Esophagus muscularis mucosa (tissue), 4 donors: ENCODE results near the gene MVB12B. TPM values are rescaled to one million over a fixed set of nuclear protein-coding genes. Genes with fewer than 3 reads are reported as not detected.

Source experiments
- DNase-seq: peaks from one replicate; pipeline ENCODE4 v3.0.0-alpha.2; 2017; ENCODE audit errors: extremely low spot score
- H3K27ac ChIP-seq, 4 donors: fragments of 200-600 bp; sonication (generic); replicated peaks in 1 of 4; 1 replicate in 3 of 4; 2 replicates in 1 of 4; pipeline ENCODE4 v1.5.1; 2016 to 2019; ENCODE audit warnings: mild to moderate bottlenecking in 1 of 4
- H3K27me3 ChIP-seq, 4 donors: fragments of 200-600 bp; sonication (generic); one replicate each; pipeline versions ENCODE4 v1.5.1 to v1.6.0; 2016 to 2019
- H3K36me3 ChIP-seq, 4 donors: fragments of 200-600 bp; sonication (generic); one replicate each; pipeline ENCODE4 v1.5.1; 2016 to 2019
- H3K4me1 ChIP-seq, 4 donors: fragments of 200-600 bp; sonication (generic); one replicate each; pipeline ENCODE4 v1.5.1; 2016 to 2019
- H3K4me3 ChIP-seq, 4 donors: fragments of 200-600 bp; sonication (generic); 1 replicate in 2 of 4; 2 replicates in 2 of 4; pipeline ENCODE4 v1.5.1; 2016 to 2019; ENCODE audit warnings: mild to moderate bottlenecking in 4 of 4, moderate library complexity in 1 of 4
- H3K9me3 ChIP-seq, 4 donors: fragments of 200-600 bp; sonication (generic); 1 replicate in 3 of 4; 2 replicates in 1 of 4; pipeline ENCODE4 v1.5.1; 2016 to 2019
- CTCF ChIP-seq, 3 experiments: fragments of 200-600 bp in 2 of 3; fragments of 450-650 bp in 1 of 3; sonication (generic) in 2 of 3; IDR thresholded peaks; one replicate each; pipeline ENCODE4 v1.5.1; 2017 to 2019; ENCODE audit warnings: antibody characterized with exemption in 3 of 3, mild to moderate bottlenecking in 2 of 3, moderate library complexity in 1 of 3
- EP300 ChIP-seq: sonication (generic); formaldehyde crosslinking; IDR thresholded peaks from one replicate; pipeline ENCODE4 v1.6.1; 2017; ENCODE audit warnings: antibody characterized with exemption
- POLR2A ChIP-seq: fragments of 450-650 bp; IDR thresholded peaks from one replicate; pipeline ENCODE4 v1.6.1; 2017; ENCODE audit warnings: antibody characterized with exemption, moderate library complexity, mild to moderate bottlenecking, low read depth
- POLR2AphosphoS5 ChIP-seq, 2 donors: sonication (generic); formaldehyde crosslinking; IDR thresholded peaks; one replicate each; pipeline ENCODE4 v1.6.1; 2017; ENCODE audit warnings: antibody characterized with exemption in 2 of 2
- WGBS: methylation state at CpG from one replicate; pipeline ENCODE4 v1.1.5; 2018; 5-methylcytosine and 5-hydroxymethylcytosine counted together
- intact Hi-C: fragments of 100-400 bp; cut with DNase I; formaldehyde crosslinking; loops from one replicate; pipeline ENCODE4 v1.15.1; 2023
- total RNA-seq, 4 donors: library from RNA; depleted of rRNA; stranded (reverse); fragments of >200 nt; gene quantifications; one replicate each; pipeline versions ENCODE4 v1.1.0 to v1.2.1, GENCODE V29; 2016

The MVB12B gene
- total RNA-seq, 4 donors from 2014 or later, result 14.1 to 25.0 (median 18.4) TPM

DNA sequence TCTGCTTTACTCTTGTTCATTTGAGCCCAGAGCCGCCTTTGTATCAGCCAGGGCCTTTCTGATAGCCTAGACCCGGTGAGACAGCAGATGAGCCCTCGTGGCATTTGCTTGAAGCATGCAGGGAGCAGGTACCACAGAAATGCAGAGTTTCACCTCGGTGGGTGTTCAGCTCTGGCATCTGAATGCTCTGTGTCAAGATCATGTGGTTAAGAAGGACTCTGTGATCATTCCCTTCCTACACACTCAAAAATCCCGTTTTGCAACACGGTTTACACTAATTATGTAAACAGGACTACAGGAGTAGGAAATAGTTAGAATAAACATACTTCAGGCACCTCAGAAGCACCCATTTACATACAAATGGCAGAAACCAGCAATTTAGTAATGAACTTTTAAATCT, 67.2 kb downstream of the MVB12B start:
- H3K4me3 ChIP-seq, result no peak overlapping the region
- intact Hi-C loops, result no loop called here
- H3K9me3 ChIP-seq, result no peaks in the 10 kb centered on the region
- peaks cover 16 to 54% (median 39%) of the 10 kb centered on the region in 4 donors for H3K4me1 ChIP-seq
- peaks cover 9 to 62% (median 45%) of the 10 kb centered on the region in 4 donors for H3K36me3 ChIP-seq
- DNase-seq, result no peak
- no peaks in the 10 kb centered on the region for H3K27me3 ChIP-seq
- 72% methylated on average over 6 of the region's 6 CpGs for WGBS
- TF ChIP-seq POLR2A (no peak), EP300 (no peak), CTCF (IDR thresholded peaks at IDR 0.05) (no peak), POLR2AphosphoS5 (IDR thresholded peaks at IDR 0.05) (no peak)
- peak overlapping the region; percentile 16 to 70 (median 52) for H3K27ac ChIP-seq

- intact Hi-C loops, result loop anchor here (5.0 kb wide), 2 partner anchors 78 to 93 kb away; no protein-coding TSS in a partner anchor
- Histone ChIP-seq H3K4me3 (no peak overlapping the region), H3K9me3 (no peaks in the 10 kb centered on the region), H3K27ac (no peak overlapping the region), H3K36me3 (peaks cover 9 to 70% (median 53%) of the 10 kb centered on the region in 4 donors), H3K27me3 (no peaks in the 10 kb centered on the region), H3K4me1 (peaks cover 16 to 51% (median 40%) of the 10 kb centered on the region in 4 donors)
- DNase-seq, result no peak
- 81% methylated on average over 9 of the region's 9 CpGs for WGBS
- no peak for TF ChIP-seq CTCF (IDR thresholded peaks at IDR 0.05)
- no peak for TF ChIP-seq POLR2AphosphoS5 (IDR thresholded peaks at IDR 0.05)
- TF ChIP-seq EP300, result no peak
- no peak for TF ChIP-seq POLR2A
Observed at GRCh38 chr9:126394802-126395201, 68.2 kb downstream of the MVB12B start.

GRCh38 chr9:126395439-126396212, 69.0 kb downstream of the MVB12B start:
- Histone ChIP-seq H3K27me3 (no peaks in the 10 kb centered on the region), H3K4me3 (no peak overlapping the region), H3K4me1 (peaks cover 16 to 51% (median 38%) of the 10 kb centered on the region in 4 donors), H3K36me3 (peaks cover 9 to 76% (median 54%) of the 10 kb centered on the region in 4 donors), H3K27ac (no peak overlapping the region), H3K9me3 (no peaks in the 10 kb centered on the region)
- WGBS, result 55% methylated on average over 7 of the region's 7 CpGs
- DNase-seq, result no peak
- intact Hi-C loops, result loop anchor here (5.0 kb wide), 2 partner anchors 78 to 93 kb away; no protein-coding TSS in a partner anchor
- TF ChIP-seq POLR2AphosphoS5 (IDR thresholded peaks at IDR 0.05), result no peak
- no peak for TF ChIP-seq EP300
- no peak for TF ChIP-seq POLR2A
- no peak for TF ChIP-seq CTCF (IDR thresholded peaks at IDR 0.05)

- TF ChIP-seq CTCF (IDR thresholded peaks at IDR 0.05) (no peak), POLR2AphosphoS5 (IDR thresholded peaks at IDR 0.05) (no peak), POLR2A (no peak), EP300 (no peak)
- Histone ChIP-seq H3K36me3 (peaks cover 9 to 83% (median 53%) of the 10 kb centered on the region in 4 donors), H3K4me3 (no peak overlapping the region), H3K4me1 (peaks cover 18 to 42% (median 30%) of the 10 kb centered on the region in 4 donors), H3K9me3 (no peaks in the 10 kb centered on the region), H3K27ac (no peak overlapping the region), H3K27me3 (no peaks in the 10 kb centered on the region)
- intact Hi-C loops, result loop anchor here (5.0 kb wide), 2 partner anchors 80 to 95 kb away; no protein-coding TSS in a partner anchor
- DNase-seq, result no peak
- WGBS, result 84% methylated on average over 5 of the region's 5 CpGs
Observed at GRCh38 chr9:126397056-126397455, 70.4 kb downstream of the MVB12B start.
